Activated CD8-positive, alpha-beta T cell treated with anti-CD3 and anti-CD28 coated beads for 36 hours (primary cell): ENCODE measurements around the gene SLC25A51. TPM values are rescaled to one million over a fixed set of nuclear protein-coding genes. Genes with fewer than 3 reads are reported as not detected.
"Not testable (repeated sequence)": the region's sequence is repeated elsewhere in the genome, so short reads cannot be mapped to it uniquely, and the experiment has no call there.

Experiments
- ATAC-seq: fragments of 200-7000 bp; cut with Tn5 transposase; one replicate; pipeline ENCODE4 v1.10.0; 2021; ENCODE audit warnings: mild to moderate bottlenecking, moderate library complexity
- CTCF ChIA-PET: fragments of 350-600 bp; sonication (Branson Sonifier 250); formaldehyde crosslinking; loops from one replicate; lab custom pipeline; 2021; ENCODE audit warnings: antibody characterized with exemption; lab: Charles Lee
- POLR2A ChIA-PET: fragments of 350-600 bp; sonication (Branson Sonifier 250); formaldehyde crosslinking; loops from one replicate; lab custom pipeline; 2021; ENCODE audit warnings: antibody characterized with exemption; lab: Charles Lee
- DNase-seq: peaks from one replicate; pipeline ENCODE4 v3.0.0-alpha.2; 2020
- H3K27ac Mint-ChIP-seq: one replicate; pipeline ENCODE4 v1.8.0; 2021; ENCODE audit warnings: mild to moderate bottlenecking, mixed read lengths
- H3K27me3 Mint-ChIP-seq: one replicate; pipeline ENCODE4 v1.8.0; 2021; ENCODE audit warnings: mixed read lengths
- H3K36me3 Mint-ChIP-seq: one replicate; pipeline ENCODE4 v1.8.0; 2021; ENCODE audit warnings: low read depth, mixed read lengths
- H3K4me1 Mint-ChIP-seq: one replicate; pipeline ENCODE4 v1.8.0; 2021; ENCODE audit warnings: low read depth, mixed read lengths
- H3K4me3 Mint-ChIP-seq: one replicate; pipeline ENCODE4 v1.8.0; 2021; ENCODE audit warnings: mild to moderate bottlenecking, moderate library complexity, mixed read lengths
- H3K9me3 Mint-ChIP-seq: one replicate; pipeline ENCODE4 v1.8.0; 2021; ENCODE audit warnings: mixed read lengths
- CTCF ChIP-seq: fragments of 200-600 bp; IDR thresholded peaks from one replicate; pipeline ENCODE4 v1.8.0; 2022; ENCODE audit warnings: antibody characterized with exemption, mild to moderate bottlenecking
- intact Hi-C: fragments of 100-400 bp; cut with micrococcal nuclease; formaldehyde crosslinking; loops from one replicate; pipeline ENCODE4 v1.10.0; 2022
- total RNA-seq, 2 experiments: library from RNA; stranded (reverse); gene quantifications; one replicate each; pipeline ENCODE4 v1.2.3, GENCODE V29; 2021

SLC25A51 gene
- total RNA-seq, 2 experiments from 2014 or later: 27.1 to 27.2 TPM

GRCh38 chr9:37899041-37899440 is 4.9 kb downstream of the SLC25A51 start:
- H3K27me3 Mint-ChIP-seq: no peaks in the 10 kb centered on the region
- H3K27ac Mint-ChIP-seq: no peak overlapping the region
- ChIA-PET CTCF (interaction anchor here (1.3 kb wide), 1 partner anchor 14 kb away, joined by 3 read pairs; no protein-coding TSS in a partner anchor), POLR2A (interaction anchor here (0.7 kb wide), 1 partner anchor 307 kb away, joined by 3 read pairs; no protein-coding TSS in a partner anchor)
- peaks cover 19% of the 10 kb centered on the region for H3K4me1 Mint-ChIP-seq
- peaks cover 30% of the 10 kb centered on the region for H3K36me3 Mint-ChIP-seq
- H3K9me3 Mint-ChIP-seq: no peaks in the 10 kb centered on the region
- no peak overlapping the region for H3K4me3 Mint-ChIP-seq
- TF ChIP-seq CTCF: no peak
- no peak for DNase-seq
- intact Hi-C loops: no loop called here
- no peak for ATAC-seq

GRCh38 chr9:37897665-37898064 is 6.3 kb downstream of the SLC25A51 start:
- peaks cover 39% of the 10 kb centered on the region for H3K36me3 Mint-ChIP-seq
- DNase-seq (no peak), ATAC-seq (no peak)
- no peaks in the 10 kb centered on the region for H3K27me3 Mint-ChIP-seq
- H3K9me3 Mint-ChIP-seq: no peaks in the 10 kb centered on the region
- intact Hi-C loops: no loop called here
- TF ChIP-seq CTCF: no peak
- ChIA-PET POLR2A (no interaction called here), CTCF (interaction anchor here (1.2 to 1.3 kb wide), 2 partner anchors 15 to 16 kb away, joined by 3 read pairs; no protein-coding TSS in a partner anchor)
- H3K4me1 Mint-ChIP-seq: peaks cover 15% of the 10 kb centered on the region
- H3K27ac Mint-ChIP-seq: peak overlapping the region; percentile 68
- no peak overlapping the region for H3K4me3 Mint-ChIP-seq

GRCh38 chr9:37892063-37892462 is 11.9 kb downstream of the SLC25A51 start:
- Mint-ChIP-seq H3K27me3 (no peaks in the 10 kb centered on the region), H3K9me3 (no peaks in the 10 kb centered on the region), H3K27ac (no peak overlapping the region), H3K4me3 (no peak overlapping the region), H3K36me3 (peaks cover 58% of the 10 kb centered on the region), H3K4me1 (no peaks in the 10 kb centered on the region)
- no peak for ATAC-seq
- intact Hi-C loops: no loop called here
- TF ChIP-seq CTCF: no peak
- CTCF ChIA-PET: no interaction called here
- DNase-seq: no peak
- POLR2A ChIA-PET: interaction anchor here (0.5 to 1.6 kb wide), 3 partner anchors 10 to 499 kb away, joined by 3 to 6 read pairs (median 3); no protein-coding TSS in a partner anchor

GRCh38 chr9:37891042-37891441 is 12.9 kb downstream of the SLC25A51 start:
- CTCF ChIA-PET, H3K4me3 Mint-ChIP-seq, H3K27me3 Mint-ChIP-seq, ATAC-seq, H3K27ac Mint-ChIP-seq, POLR2A ChIA-PET, intact Hi-C loops, DNase-seq, H3K4me1 Mint-ChIP-seq, H3K9me3 Mint-ChIP-seq: not testable (repeated sequence)
- H3K36me3 Mint-ChIP-seq: peaks cover 52% of the 10 kb centered on the region

GRCh38 chr9:37889536-37889935 is 14.4 kb downstream of the SLC25A51 start:
- POLR2A ChIA-PET: no interaction called here
- CTCF ChIA-PET: no interaction called here
- no peak for TF ChIP-seq CTCF
- no peaks in the 10 kb centered on the region for H3K9me3 Mint-ChIP-seq
- peaks cover 6% of the 10 kb centered on the region for H3K4me1 Mint-ChIP-seq
- no peak for DNase-seq
- intact Hi-C loops: no loop called here
- no peaks in the 10 kb centered on the region for H3K27me3 Mint-ChIP-seq
- ATAC-seq: no peak
- peaks cover 52% of the 10 kb centered on the region for H3K36me3 Mint-ChIP-seq
- H3K27ac Mint-ChIP-seq: no peak overlapping the region
- H3K4me3 Mint-ChIP-seq: no peak overlapping the region

GRCh38 chr9:37887977-37888583 is 15.8 kb downstream of the SLC25A51 start:
- ATAC-seq, intact Hi-C loops, H3K4me1 Mint-ChIP-seq, H3K27me3 Mint-ChIP-seq, POLR2A ChIA-PET, H3K27ac Mint-ChIP-seq, DNase-seq, H3K9me3 Mint-ChIP-seq, H3K4me3 Mint-ChIP-seq, CTCF ChIA-PET: not testable (repeated sequence)
- peaks cover 42% of the 10 kb centered on the region for H3K36me3 Mint-ChIP-seq
